Measurements from ENCODE around the gene AHSA1.

AHSA1 gene

GRCh38 chr14:77424862-77425261 is 33.0 kb upstream of the AHSA1 start:
- TF ChIP-seq, protein P1, sequence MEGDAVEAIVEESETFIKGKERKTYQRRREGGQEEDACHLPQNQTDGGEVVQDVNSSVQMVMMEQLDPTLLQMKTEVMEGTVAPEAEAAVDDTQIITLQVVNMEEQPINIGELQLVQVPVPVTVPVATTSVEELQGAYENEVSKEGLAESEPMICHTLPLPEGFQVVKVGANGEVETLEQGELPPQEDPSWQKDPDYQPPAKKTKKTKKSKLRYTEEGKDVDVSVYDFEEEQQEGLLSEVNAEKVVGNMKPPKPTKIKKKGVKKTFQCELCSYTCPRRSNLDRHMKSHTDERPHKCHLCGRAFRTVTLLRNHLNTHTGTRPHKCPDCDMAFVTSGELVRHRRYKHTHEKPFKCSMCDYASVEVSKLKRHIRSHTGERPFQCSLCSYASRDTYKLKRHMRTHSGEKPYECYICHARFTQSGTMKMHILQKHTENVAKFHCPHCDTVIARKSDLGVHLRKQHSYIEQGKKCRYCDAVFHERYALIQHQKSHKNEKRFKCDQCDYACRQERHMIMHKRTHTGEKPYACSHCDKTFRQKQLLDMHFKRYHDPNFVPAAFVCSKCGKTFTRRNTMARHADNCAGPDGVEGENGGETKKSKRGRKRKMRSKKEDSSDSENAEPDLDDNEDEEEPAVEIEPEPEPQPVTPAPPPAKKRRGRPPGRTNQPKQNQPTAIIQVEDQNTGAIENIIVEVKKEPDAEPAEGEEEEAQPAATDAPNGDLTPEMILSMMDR (IDR thresholded peaks at IDR 0.05; ENCODE audit: insufficient read depth, low read depth, low read length, missing control alignments), result no peak
- no peak for DNase-seq (ENCODE audit: low read depth)
- H3K4me3 ChIP-seq (ENCODE audit: low read depth, low read length), result no peak overlapping the region

DNA sequence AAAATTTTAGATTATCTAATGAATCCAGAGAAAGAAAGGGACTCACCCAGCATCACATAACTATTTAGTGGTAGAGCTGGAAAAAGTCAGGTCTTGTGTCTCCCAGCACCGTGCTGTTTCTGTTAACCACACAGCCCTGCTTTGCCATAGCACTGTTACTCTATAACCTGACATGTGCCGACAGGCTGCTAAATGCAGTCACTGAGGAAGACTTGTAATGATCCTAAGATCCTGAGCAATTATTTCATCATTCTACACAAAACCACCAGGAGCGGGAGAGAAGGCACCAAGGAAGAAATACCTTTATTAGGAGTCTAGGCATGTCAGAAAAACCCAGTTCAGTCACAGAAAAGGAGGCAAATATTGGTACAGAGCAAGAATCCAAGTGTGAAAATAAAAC is 31.5 kb upstream of the AHSA1 start:
- DNase-seq (ENCODE audit: low read depth), result no peak
- H3K4me3 ChIP-seq (ENCODE audit: low read depth, low read length), result no peak overlapping the region
- TF ChIP-seq, protein P1 (IDR thresholded peaks at IDR 0.05; ENCODE audit: insufficient read depth, low read depth, low read length, missing control alignments), result no peak

DNA sequence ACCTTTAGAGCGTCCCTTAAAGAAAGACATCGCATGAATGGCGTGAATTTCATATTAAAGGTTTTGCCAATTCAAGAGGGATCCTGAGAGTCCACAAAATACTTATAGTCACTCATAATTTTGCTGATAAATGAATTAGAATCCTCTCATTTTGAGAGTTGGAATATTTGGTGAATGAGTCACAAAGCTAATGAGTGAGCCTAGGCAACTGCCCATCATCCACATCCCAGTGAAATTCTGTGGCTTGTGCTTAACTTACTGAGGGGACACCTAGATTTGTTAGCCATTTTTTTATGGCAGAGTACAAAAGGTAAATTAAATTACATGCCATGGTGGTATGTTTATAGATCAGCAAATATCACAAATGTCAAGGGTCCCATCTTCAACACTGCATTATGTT is 21.9 kb upstream of the AHSA1 start:
- H3K4me3 ChIP-seq (ENCODE audit: low read depth, low read length), result no peak overlapping the region
- DNase-seq (ENCODE audit: low read depth), result no peak
- TF ChIP-seq, protein P1 (IDR thresholded peaks at IDR 0.05; ENCODE audit: insufficient read depth, low read depth, low read length, missing control alignments), result no peak

DNA sequence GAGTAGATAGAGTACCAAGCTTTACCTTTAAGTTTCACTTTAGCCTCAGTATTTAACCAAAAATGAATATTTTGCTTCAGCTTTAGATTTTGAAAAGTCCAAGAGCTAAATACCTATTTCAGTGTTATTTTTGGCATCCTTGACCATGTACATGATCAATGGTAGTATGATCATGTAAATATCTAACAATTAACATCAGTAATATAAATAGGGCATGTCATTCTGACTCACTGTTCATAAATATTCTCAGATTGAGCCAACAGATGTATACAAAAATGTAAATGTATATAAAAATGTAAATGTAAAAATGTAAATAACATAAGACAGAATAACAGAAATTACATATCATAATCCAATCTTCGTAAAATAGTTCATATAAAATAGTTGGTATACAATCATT is 19.3 kb upstream of the AHSA1 start:
- no peak overlapping the region for H3K4me3 ChIP-seq (ENCODE audit: low read depth, low read length)
- no peak for DNase-seq (ENCODE audit: low read depth)
- TF ChIP-seq, protein P1 (IDR thresholded peaks at IDR 0.05; ENCODE audit: insufficient read depth, low read depth, low read length, missing control alignments), result no peak

DNA sequence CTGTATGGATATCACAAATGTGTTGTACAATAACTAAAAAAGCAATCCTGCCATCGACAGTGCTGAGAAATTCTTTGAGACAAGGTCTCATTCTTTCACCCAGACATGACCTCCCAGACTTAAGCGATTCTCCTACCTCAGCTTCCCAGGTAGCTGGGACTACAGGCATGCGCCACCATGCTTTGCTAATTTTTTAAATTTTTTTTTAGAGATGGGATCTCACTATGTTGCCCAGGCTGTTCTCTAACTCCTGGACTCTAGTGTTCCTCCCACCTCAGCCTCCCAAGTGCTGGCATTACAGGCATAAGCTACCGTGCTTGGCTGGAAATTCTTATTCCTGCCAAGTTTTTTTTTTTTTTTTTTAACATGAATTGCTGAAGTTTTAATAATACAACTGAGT is 18.0 kb upstream of the AHSA1 start:
- H3K4me3 ChIP-seq (ENCODE audit: low read depth, low read length), result no peak overlapping the region
- DNase-seq (ENCODE audit: low read depth), result no peak
- TF ChIP-seq, protein P1 (IDR thresholded peaks at IDR 0.05; ENCODE audit: insufficient read depth, low read depth, low read length, missing control alignments), result no peak

DNA sequence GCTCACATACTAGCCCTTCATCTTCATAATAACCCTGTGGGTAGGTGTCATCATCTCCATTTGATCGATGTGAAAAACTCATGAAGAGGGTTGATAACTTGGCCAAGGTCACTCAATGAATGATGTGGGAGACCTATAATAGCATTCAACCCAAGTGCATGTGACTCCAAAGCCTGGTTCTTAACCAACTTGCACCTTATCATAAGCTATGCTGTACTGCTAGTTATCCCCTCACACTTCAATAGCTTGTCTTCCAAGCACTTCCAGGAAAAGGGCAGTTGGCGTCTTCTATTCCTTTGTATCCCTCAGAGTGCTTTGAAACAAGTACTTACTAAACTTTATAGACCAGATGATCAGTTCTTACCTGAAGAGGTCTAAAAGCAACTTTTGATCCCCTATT is 15.7 kb upstream of the AHSA1 start:
- TF ChIP-seq, protein P1 (IDR thresholded peaks at IDR 0.05; ENCODE audit: insufficient read depth, low read depth, low read length, missing control alignments), result no peak
- no peak overlapping the region for H3K4me3 ChIP-seq (ENCODE audit: low read depth, low read length)
- no peak for DNase-seq (ENCODE audit: low read depth)

- TF ChIP-seq, protein P1 (IDR thresholded peaks at IDR 0.05; ENCODE audit: insufficient read depth, low read depth, low read length, missing control alignments), result no peak
- H3K4me3 ChIP-seq (ENCODE audit: low read depth, low read length), result peak overlapping the region; percentile 77
- no peak for DNase-seq (ENCODE audit: low read depth)
Measured at GRCh38 chr14:77455966-77456640, 1.8 kb upstream of the AHSA1 start.

Measured in GM12865 (cell line).